HL-60 (cell line): ENCODE results near the gene RPS6KC1.

Source experiments
- CTCF ChIP-seq: IDR thresholded peaks from one replicate; pipeline ENCODE4 v1.5.1; 2011; ENCODE audit warnings: low read length, control low read depth, inconsistent platforms; ENCODE audit not compliant: insufficient read depth
- POLR2AphosphoS5 ChIP-seq: IDR thresholded peaks from 2 replicates; pipeline ENCODE4 v1.6.1; 2012; ENCODE audit warnings: low read depth
- REST ChIP-seq: IDR thresholded peaks from 2 replicates; pipeline ENCODE4 v1.6.1; 2012; ENCODE audit warnings: low read depth; ENCODE audit not compliant: insufficient replicate concordance
- SPI1 ChIP-seq: IDR thresholded peaks from 2 replicates; pipeline ENCODE4 v1.6.1; 2012; ENCODE audit warnings: low read depth, mild to moderate bottlenecking, borderline replicate concordance

GRCh38 chr1:213242883-213243282 lies 191.8 kb downstream of the RPS6KC1 start:
- no peak for TF ChIP-seq CTCF
- no peak for TF ChIP-seq POLR2AphosphoS5
- TF ChIP-seq REST = no peak
- no peak for TF ChIP-seq SPI1
